ELF-1 (cell line): ENCODE data around the gene FCRLA.

Experiments
- DNase-seq: peaks from one replicate; pipeline ENCODE4 v3.0.0-alpha.2; 2016; ENCODE audit warnings: low read depth, low spot score

The FCRLA gene

GRCh38 chr1:161731981-161732718 is 25.1 kb downstream of the FCRLA start:
- DNase-seq = no peak

GRCh38 chr1:161733526-161733925 is 26.5 kb downstream of the FCRLA start:
- DNase-seq = no peak

GRCh38 chr1:161735837-161736236 is 28.8 kb downstream of the FCRLA start:
- DNase-seq = no peak

- no peak for DNase-seq
Measured at GRCh38 chr1:161736335-161736969, 29.4 kb downstream of the FCRLA start.

GRCh38 chr1:161737625-161738024 is 30.6 kb downstream of the FCRLA start:
- peak; percentile 57 for DNase-seq

- peak; percentile 30 for DNase-seq
Measured at GRCh38 chr1:161738627-161739287, 31.7 kb downstream of the FCRLA start.

GRCh38 chr1:161739865-161740566 is 33.0 kb downstream of the FCRLA start:
- no peak for DNase-seq

- DNase-seq = no peak
Measured at GRCh38 chr1:161740921-161741320, 33.9 kb downstream of the FCRLA start.

GRCh38 chr1:161743231-161743630 is 36.2 kb downstream of the FCRLA start:
- no peak for DNase-seq

GRCh38 chr1:161747801-161748200 is 40.8 kb downstream of the FCRLA start:
- DNase-seq = no peak

GRCh38 chr1:161749509-161750407 is 42.7 kb downstream of the FCRLA start, which contains the start of gene DUSP12:
Gene DUSP12, plus strand, starts transcription at chr1:161749786. Its CDS starts 16 bp downstream, at chr1:161749802.
- peak; percentile 95 for DNase-seq

GRCh38 chr1:161763522-161764098 is 56.6 kb downstream of the FCRLA start:
- DNase-seq = peak; percentile 33
